Muscle of leg (tissue), 11 donors: ENCODE measurements around the gene SOCS2. TPM values are rescaled to one million over a fixed set of nuclear protein-coding genes. Genes with fewer than 3 reads are reported as not detected.
A peak's percentile ranks its signal among the peaks of the same experiment; 100 is the strongest.

Experiments used
- DNase-seq: peaks from one replicate; pipeline ENCODE4 v3.0.0; 2013
- H3K27ac ChIP-seq: one replicate; pipeline ENCODE4 v1.5.1; 2013; ENCODE audit warnings: mild to moderate bottlenecking, low read length, control low read depth
- H3K27me3 ChIP-seq: one replicate; pipeline ENCODE4 v1.6.1; 2013; ENCODE audit warnings: low read length; ENCODE audit not compliant: control insufficient read depth, insufficient read depth
- H3K36me3 ChIP-seq: one replicate; pipeline ENCODE4 v1.6.1; 2013; ENCODE audit warnings: low read length; ENCODE audit not compliant: control insufficient read depth, insufficient read depth
- H3K4me1 ChIP-seq: one replicate; pipeline ENCODE4 v1.6.1; 2013; ENCODE audit warnings: low read length; ENCODE audit not compliant: control insufficient read depth, insufficient read depth
- H3K4me3 ChIP-seq: one replicate; pipeline ENCODE4 v1.5.1; 2013; ENCODE audit warnings: low read length, control low read depth
- H3K9me3 ChIP-seq: replicated peaks from 2 replicates; pipeline ENCODE4 v1.6.1; 2013; ENCODE audit warnings: low read depth, low read length; ENCODE audit not compliant: control insufficient read depth
- WGBS: methylation state at CpG from one replicate; pipeline ENCODE4 v1.1.5; 2013; ENCODE audit warnings: missing lambda C conversion rate; ENCODE audit not compliant: insufficient coverage; 5-methylcytosine and 5-hydroxymethylcytosine counted together
- polyA plus RNA-seq, 8 donors: library from polyadenylated mRNA; unstranded; fragments of 120-200 nt; gene quantifications; one replicate each; pipeline versions ENCODE4 v1.2.1 to v1.2.3, GENCODE V29; 2013; ENCODE audit warnings: inconsistent platforms in 1 of 8, low replicate concordance in 1 of 8; ENCODE audit not compliant: insufficient read length in 8 of 8, insufficient read depth in 1 of 8
- total RNA-seq: library from RNA; stranded (reverse); fragments of 120-200 nt; gene quantifications from one replicate; pipeline ENCODE4 v1.2.4, GENCODE V29; 2013

SOCS2 gene
- total and polyA plus RNA-seq, 9 donors: 14.7 to 19.9 (median 16.3) TPM

GRCh38 chr12:93592641-93593406 is 20.3 kb downstream of the SOCS2 start:
- Histone ChIP-seq H3K4me1 (peaks cover 4% of the 10 kb centered on the region), H3K27me3 (peaks cover 9% of the 10 kb centered on the region), H3K27ac (no peak overlapping the region), H3K4me3 (no peak overlapping the region), H3K36me3 (no peaks in the 10 kb centered on the region), H3K9me3 (no peaks in the 10 kb centered on the region)
- DNase-seq: no peak
- WGBS: no CpG with 5 or more reads among the region's 6 CpGs

- H3K9me3 ChIP-seq: no peaks in the 10 kb centered on the region
- peak; percentile 30 for DNase-seq
- H3K27ac ChIP-seq: no peak overlapping the region
- H3K36me3 ChIP-seq: no peaks in the 10 kb centered on the region
- H3K27me3 ChIP-seq: peaks cover 9% of the 10 kb centered on the region
- WGBS: no CpG with 5 or more reads among the region's 2 CpGs
- H3K4me3 ChIP-seq: no peak overlapping the region
- H3K4me1 ChIP-seq: peaks cover 4% of the 10 kb centered on the region
These were observed 21.4 kb downstream of the SOCS2 start for GRCh38 chr12:93593843-93594242.

GRCh38 chr12:93594766-93595311 is 22.4 kb downstream of the SOCS2 start:
- Histone ChIP-seq H3K4me1 (peaks cover 4% of the 10 kb centered on the region), H3K9me3 (no peaks in the 10 kb centered on the region), H3K27me3 (peaks cover 9% of the 10 kb centered on the region), H3K4me3 (no peak overlapping the region), H3K27ac (peak overlapping the region; percentile 1), H3K36me3 (no peaks in the 10 kb centered on the region)
- no CpG with 5 or more reads among the region's 6 CpGs for WGBS
- no peak for DNase-seq

- WGBS: no CpG with 5 or more reads among the region's 3 CpGs
- Histone ChIP-seq H3K4me3 (no peak overlapping the region), H3K4me1 (peaks cover 4% of the 10 kb centered on the region), H3K27me3 (peaks cover 9% of the 10 kb centered on the region), H3K9me3 (no peaks in the 10 kb centered on the region), H3K27ac (no peak overlapping the region), H3K36me3 (no peaks in the 10 kb centered on the region)
- DNase-seq: no peak
These were observed 22.9 kb downstream of the SOCS2 start for GRCh38 chr12:93595351-93595750.

GRCh38 chr12:93597608-93598007 is 25.1 kb downstream of the SOCS2 start:
- H3K4me3 ChIP-seq: no peak overlapping the region
- no CpG with 5 or more reads among the region's 2 CpGs for WGBS
- H3K36me3 ChIP-seq: no peaks in the 10 kb centered on the region
- H3K9me3 ChIP-seq: no peaks in the 10 kb centered on the region
- peaks cover 3% of the 10 kb centered on the region for H3K27me3 ChIP-seq
- H3K27ac ChIP-seq: no peak overlapping the region
- DNase-seq: no peak
- H3K4me1 ChIP-seq: no peaks in the 10 kb centered on the region

- Histone ChIP-seq H3K4me1 (no peaks in the 10 kb centered on the region), H3K36me3 (no peaks in the 10 kb centered on the region)
- WGBS: no CpG with 5 or more reads among the region's 3 CpGs
These were observed 26.7 kb downstream of the SOCS2 start for GRCh38 chr12:93599192-93599591.

GRCh38 chr12:93601591-93601990 is 29.1 kb downstream of the SOCS2 start:
- no peaks in the 10 kb centered on the region for H3K27me3 ChIP-seq
- no peak for DNase-seq
- WGBS: no CpG with 5 or more reads among the region's 2 CpGs
- no peak overlapping the region for H3K4me3 ChIP-seq
- no peak overlapping the region for H3K27ac ChIP-seq
- H3K4me1 ChIP-seq: no peaks in the 10 kb centered on the region
- H3K9me3 ChIP-seq: no peaks in the 10 kb centered on the region
- no peaks in the 10 kb centered on the region for H3K36me3 ChIP-seq

More at GRCh38 chr12:93599192-93599591, 26.7 kb downstream of the SOCS2 start:
- H3K4me3 ChIP-seq: no peak overlapping the region
- H3K27me3 ChIP-seq: no peaks in the 10 kb centered on the region
- no peak overlapping the region for H3K27ac ChIP-seq
- H3K9me3 ChIP-seq: no peaks in the 10 kb centered on the region
- DNase-seq: no peak

- Histone ChIP-seq H3K4me1 (no peaks in the 10 kb centered on the region), H3K9me3 (no peaks in the 10 kb centered on the region), H3K4me3 (no peak overlapping the region), H3K27ac (no peak overlapping the region), H3K36me3 (no peaks in the 10 kb centered on the region), H3K27me3 (no peaks in the 10 kb centered on the region)
- no peak for DNase-seq
- 100% methylated on average over 1 of the region's 8 CpGs for WGBS
These were observed 30.6 kb downstream of the SOCS2 start for GRCh38 chr12:93602897-93603668.

GRCh38 chr12:93603762-93604161 is 31.3 kb downstream of the SOCS2 start:
- DNase-seq: no peak
- 64% methylated on average over 1 of the region's 4 CpGs for WGBS
- Histone ChIP-seq H3K9me3 (no peaks in the 10 kb centered on the region), H3K4me3 (no peak overlapping the region), H3K27me3 (no peaks in the 10 kb centered on the region), H3K27ac (no peak overlapping the region), H3K36me3 (no peaks in the 10 kb centered on the region), H3K4me1 (no peaks in the 10 kb centered on the region)

GRCh38 chr12:93608313-93608712 is 35.8 kb downstream of the SOCS2 start:
- Histone ChIP-seq H3K4me1 (no peaks in the 10 kb centered on the region), H3K4me3 (no peak overlapping the region), H3K36me3 (no peaks in the 10 kb centered on the region), H3K27me3 (no peaks in the 10 kb centered on the region), H3K27ac (no peak overlapping the region), H3K9me3 (no peaks in the 10 kb centered on the region)
- no peak for DNase-seq
- no CpG with 5 or more reads among the region's 1 CpG for WGBS
